Ishikawa (cell line): ENCODE data around the gene TMEM126A.

Experiments used
- CEBPB ChIP-seq: IDR thresholded peaks from 2 replicates; pipeline ENCODE4 v1.6.1; 2012
- EP300 ChIP-seq: IDR thresholded peaks from 2 replicates; pipeline ENCODE4 v1.6.1; 2012; ENCODE audit warnings: borderline replicate concordance
- FOXM1 ChIP-seq: IDR thresholded peaks from 2 replicates; pipeline ENCODE4 v1.6.1; 2012; ENCODE audit warnings: low read depth, borderline replicate concordance
- NFIC ChIP-seq: IDR thresholded peaks from 2 replicates; pipeline ENCODE4 v1.6.1; 2012
- RAD21 ChIP-seq: IDR thresholded peaks from 2 replicates; pipeline ENCODE4 v1.6.1; 2012; ENCODE audit warnings: low read depth
- TAF1 ChIP-seq: IDR thresholded peaks from 2 replicates; pipeline ENCODE4 v1.6.1; 2012; ENCODE audit warnings: low read depth, mild to moderate bottlenecking
- TCF12 ChIP-seq: IDR thresholded peaks from 2 replicates; pipeline ENCODE4 v1.6.1; 2012; ENCODE audit warnings: low read depth
- YY1 ChIP-seq: IDR thresholded peaks from 2 replicates; pipeline ENCODE4 v1.6.1; 2012; ENCODE audit warnings: low read depth
- TF ChIP-seq, protein P1 (sequence below): IDR thresholded peaks from 2 replicates; pipeline ENCODE4 v1.6.1; 2012; ENCODE audit warnings: low read depth, mild to moderate bottlenecking
- TF ChIP-seq, protein P2 (sequence below): IDR thresholded peaks from 2 replicates; pipeline ENCODE4 v1.6.1; 2012
- TF ChIP-seq, protein P3 (sequence below): IDR thresholded peaks from 2 replicates; pipeline ENCODE4 v1.6.1; 2012

DNA sequence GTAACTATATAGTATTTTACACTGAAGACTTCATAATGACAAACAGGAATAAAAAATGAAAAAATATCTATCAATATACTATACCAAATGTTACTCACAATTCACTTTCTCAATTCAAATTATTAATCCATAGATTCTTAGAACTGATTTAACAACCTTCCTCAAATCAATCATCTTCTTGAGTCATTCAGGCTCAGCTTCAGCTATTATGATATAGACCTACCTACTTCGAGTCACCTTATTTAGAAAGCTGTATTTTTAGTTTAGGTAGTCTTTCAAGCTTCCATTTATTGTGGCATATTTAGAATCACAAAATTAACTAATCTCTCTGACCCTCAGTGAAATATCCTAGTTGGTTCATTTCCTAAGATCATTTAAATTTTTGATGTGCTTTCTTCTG lies 9.0 kb downstream of the TMEM126A start:
- no peak for TF ChIP-seq RAD21
- TF ChIP-seq TAF1 = no peak
- TF ChIP-seq CEBPB = no peak
- TF ChIP-seq EP300 = no peak
- no peak for TF ChIP-seq YY1
- TF ChIP-seq TCF12 = no peak
- no peak for TF ChIP-seq FOXM1
- TF ChIP-seq NFIC = no peak
- TF ChIP-seq, protein P1, sequence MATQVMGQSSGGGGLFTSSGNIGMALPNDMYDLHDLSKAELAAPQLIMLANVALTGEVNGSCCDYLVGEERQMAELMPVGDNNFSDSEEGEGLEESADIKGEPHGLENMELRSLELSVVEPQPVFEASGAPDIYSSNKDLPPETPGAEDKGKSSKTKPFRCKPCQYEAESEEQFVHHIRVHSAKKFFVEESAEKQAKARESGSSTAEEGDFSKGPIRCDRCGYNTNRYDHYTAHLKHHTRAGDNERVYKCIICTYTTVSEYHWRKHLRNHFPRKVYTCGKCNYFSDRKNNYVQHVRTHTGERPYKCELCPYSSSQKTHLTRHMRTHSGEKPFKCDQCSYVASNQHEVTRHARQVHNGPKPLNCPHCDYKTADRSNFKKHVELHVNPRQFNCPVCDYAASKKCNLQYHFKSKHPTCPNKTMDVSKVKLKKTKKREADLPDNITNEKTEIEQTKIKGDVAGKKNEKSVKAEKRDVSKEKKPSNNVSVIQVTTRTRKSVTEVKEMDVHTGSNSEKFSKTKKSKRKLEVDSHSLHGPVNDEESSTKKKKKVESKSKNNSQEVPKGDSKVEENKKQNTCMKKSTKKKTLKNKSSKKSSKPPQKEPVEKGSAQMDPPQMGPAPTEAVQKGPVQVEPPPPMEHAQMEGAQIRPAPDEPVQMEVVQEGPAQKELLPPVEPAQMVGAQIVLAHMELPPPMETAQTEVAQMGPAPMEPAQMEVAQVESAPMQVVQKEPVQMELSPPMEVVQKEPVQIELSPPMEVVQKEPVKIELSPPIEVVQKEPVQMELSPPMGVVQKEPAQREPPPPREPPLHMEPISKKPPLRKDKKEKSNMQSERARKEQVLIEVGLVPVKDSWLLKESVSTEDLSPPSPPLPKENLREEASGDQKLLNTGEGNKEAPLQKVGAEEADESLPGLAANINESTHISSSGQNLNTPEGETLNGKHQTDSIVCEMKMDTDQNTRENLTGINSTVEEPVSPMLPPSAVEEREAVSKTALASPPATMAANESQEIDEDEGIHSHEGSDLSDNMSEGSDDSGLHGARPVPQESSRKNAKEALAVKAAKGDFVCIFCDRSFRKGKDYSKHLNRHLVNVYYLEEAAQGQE = no peak
- TF ChIP-seq, protein P2, sequence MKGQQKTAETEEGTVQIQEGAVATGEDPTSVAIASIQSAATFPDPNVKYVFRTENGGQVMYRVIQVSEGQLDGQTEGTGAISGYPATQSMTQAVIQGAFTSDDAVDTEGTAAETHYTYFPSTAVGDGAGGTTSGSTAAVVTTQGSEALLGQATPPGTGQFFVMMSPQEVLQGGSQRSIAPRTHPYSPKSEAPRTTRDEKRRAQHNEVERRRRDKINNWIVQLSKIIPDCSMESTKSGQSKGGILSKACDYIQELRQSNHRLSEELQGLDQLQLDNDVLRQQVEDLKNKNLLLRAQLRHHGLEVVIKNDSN = no peak
- TF ChIP-seq, protein P3, sequence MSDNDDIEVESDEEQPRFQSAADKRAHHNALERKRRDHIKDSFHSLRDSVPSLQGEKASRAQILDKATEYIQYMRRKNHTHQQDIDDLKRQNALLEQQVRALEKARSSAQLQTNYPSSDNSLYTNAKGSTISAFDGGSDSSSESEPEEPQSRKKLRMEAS = no peak
